ENCODE results near the gene PARD3.
"Not testable (repeated sequence)": the region's sequence is repeated elsewhere in the genome, so short reads cannot be mapped to it uniquely, and the experiment has no call there.

The PARD3 gene

DNA sequence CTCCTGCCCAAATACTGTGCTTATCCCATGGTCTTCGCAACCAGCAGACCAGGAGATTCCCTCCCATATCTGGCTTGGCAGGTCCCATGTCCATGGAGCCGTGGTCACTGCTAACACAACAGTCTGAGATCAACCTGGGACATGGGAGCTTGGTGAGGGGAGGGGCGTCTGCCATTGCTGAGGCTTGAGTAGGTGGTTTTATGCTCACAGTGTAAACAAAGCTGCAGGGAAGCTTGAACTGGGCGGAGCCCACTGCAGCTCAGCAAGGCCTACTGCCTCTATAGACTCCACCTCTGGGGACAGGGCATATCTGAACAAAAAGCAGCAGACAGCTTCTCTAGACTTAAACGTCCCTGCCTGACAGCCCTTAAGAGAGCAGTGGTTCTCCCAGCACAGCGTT lies 747.4 kb downstream of the PARD3 start:
- H3K36me3 ChIP-seq (ENCODE audit: insufficient read depth, low read length); H3K27me3 ChIP-seq (ENCODE audit: insufficient read depth, low read length); H3K27ac ChIP-seq (ENCODE audit: low read depth, low read length); H3K4me3 ChIP-seq (ENCODE audit: low read depth, low read length); H3K79me2 ChIP-seq (ENCODE audit: control insufficient read depth, insufficient read depth, low read length, unreplicated experiment); H3K4me1 ChIP-seq (ENCODE audit: control insufficient read depth, insufficient read depth, low read length, unreplicated experiment); H2AFZ ChIP-seq (ENCODE audit: low read length, unreplicated experiment): not testable (repeated sequence)

GRCh38 chr10:34063592-34063991 lies 751.5 kb downstream of the PARD3 start:
- Histone ChIP-seq H3K27me3 (ENCODE audit: insufficient read depth, low read length) (no peaks in the 10 kb centered on the region), H3K79me2 (ENCODE audit: control insufficient read depth, insufficient read depth, low read length, unreplicated experiment) (no peaks in the 10 kb centered on the region), H3K36me3 (ENCODE audit: insufficient read depth, low read length) (no peaks in the 10 kb centered on the region), H2AFZ (ENCODE audit: low read length, unreplicated experiment) (no peak overlapping the region), H3K4me3 (ENCODE audit: low read depth, low read length) (no peak overlapping the region), H3K27ac (ENCODE audit: low read depth, low read length) (no peak overlapping the region), H3K4me1 (ENCODE audit: control insufficient read depth, insufficient read depth, low read length, unreplicated experiment) (no peaks in the 10 kb centered on the region)

GRCh38 chr10:34061841-34062240 lies 753.3 kb downstream of the PARD3 start:
- H3K4me3 ChIP-seq (ENCODE audit: low read depth, low read length), result no peak overlapping the region
- H3K27me3 ChIP-seq (ENCODE audit: insufficient read depth, low read length), result no peaks in the 10 kb centered on the region
- no peaks in the 10 kb centered on the region for H3K36me3 ChIP-seq (ENCODE audit: insufficient read depth, low read length)
- H3K79me2 ChIP-seq (ENCODE audit: control insufficient read depth, insufficient read depth, low read length, unreplicated experiment), result no peaks in the 10 kb centered on the region
- no peak overlapping the region for H2AFZ ChIP-seq (ENCODE audit: low read length, unreplicated experiment)
- H3K27ac ChIP-seq (ENCODE audit: low read depth, low read length), result no peak overlapping the region
- H3K4me1 ChIP-seq (ENCODE audit: control insufficient read depth, insufficient read depth, low read length, unreplicated experiment), result no peaks in the 10 kb centered on the region
